AG09319 (cell line): ENCODE results near the gene C19orf18.

ENCODE experiments used
- DNase-seq: peaks from one replicate; pipeline ENCODE4 v3.0.0-alpha.2; 2010; ENCODE audit warnings: low read depth; ENCODE audit errors: extremely low read depth
- TF ChIP-seq, protein P1 (sequence below): IDR thresholded peaks from 2 replicates; pipeline ENCODE4 v1.5.1; 2011; ENCODE audit warnings: low read depth, mild to moderate bottlenecking, inconsistent platforms, low read length, moderate library complexity

Gene C19orf18

DNA sequence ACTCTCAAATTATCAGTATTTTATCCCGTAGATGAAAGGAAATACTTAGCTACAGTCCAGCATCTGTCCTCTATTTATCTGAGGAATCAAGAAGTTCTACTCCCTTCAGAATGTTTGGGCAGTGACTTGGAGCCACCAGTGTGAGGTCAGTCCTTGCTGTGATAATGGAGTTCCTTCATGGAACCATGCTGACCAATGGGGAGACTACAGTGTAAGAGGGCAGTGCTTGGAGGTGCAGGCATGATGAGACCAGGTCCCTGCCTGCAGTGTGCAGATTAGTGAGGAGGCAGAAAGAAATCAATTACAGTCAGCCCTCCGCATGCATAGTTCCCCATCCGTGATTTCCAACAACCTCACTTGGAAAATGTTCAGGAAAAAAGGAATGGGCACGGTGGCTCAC, at the start of gene C19orf18:
Gene C19orf18 (minus strand): TSS at position 101 of the 400 bp plus-strand sequence. CDS start 102 bp downstream, outside the sequence.
- TF ChIP-seq, protein P1, sequence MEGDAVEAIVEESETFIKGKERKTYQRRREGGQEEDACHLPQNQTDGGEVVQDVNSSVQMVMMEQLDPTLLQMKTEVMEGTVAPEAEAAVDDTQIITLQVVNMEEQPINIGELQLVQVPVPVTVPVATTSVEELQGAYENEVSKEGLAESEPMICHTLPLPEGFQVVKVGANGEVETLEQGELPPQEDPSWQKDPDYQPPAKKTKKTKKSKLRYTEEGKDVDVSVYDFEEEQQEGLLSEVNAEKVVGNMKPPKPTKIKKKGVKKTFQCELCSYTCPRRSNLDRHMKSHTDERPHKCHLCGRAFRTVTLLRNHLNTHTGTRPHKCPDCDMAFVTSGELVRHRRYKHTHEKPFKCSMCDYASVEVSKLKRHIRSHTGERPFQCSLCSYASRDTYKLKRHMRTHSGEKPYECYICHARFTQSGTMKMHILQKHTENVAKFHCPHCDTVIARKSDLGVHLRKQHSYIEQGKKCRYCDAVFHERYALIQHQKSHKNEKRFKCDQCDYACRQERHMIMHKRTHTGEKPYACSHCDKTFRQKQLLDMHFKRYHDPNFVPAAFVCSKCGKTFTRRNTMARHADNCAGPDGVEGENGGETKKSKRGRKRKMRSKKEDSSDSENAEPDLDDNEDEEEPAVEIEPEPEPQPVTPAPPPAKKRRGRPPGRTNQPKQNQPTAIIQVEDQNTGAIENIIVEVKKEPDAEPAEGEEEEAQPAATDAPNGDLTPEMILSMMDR = no peak
- no peak for DNase-seq

DNA sequence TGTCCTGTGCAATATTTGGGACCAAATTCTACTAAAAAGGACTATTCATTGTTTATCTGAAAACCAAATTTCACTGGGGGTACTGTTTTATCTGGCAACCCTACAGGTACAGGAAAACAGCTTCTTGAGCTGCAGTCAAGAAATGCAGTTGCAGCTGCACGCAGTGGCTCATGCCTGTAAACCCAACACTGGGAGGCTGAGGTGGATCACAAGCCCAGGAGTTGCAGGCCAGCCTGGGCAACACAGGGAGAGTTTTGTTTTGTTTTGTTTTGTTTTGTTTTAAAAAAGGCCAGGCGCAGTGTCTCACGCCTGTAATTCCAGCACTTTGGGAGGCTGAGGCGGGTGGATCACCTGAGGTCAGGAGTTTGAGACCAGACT, 47.9 kb upstream of the C19orf18 start:
- no peak for DNase-seq
- TF ChIP-seq, protein P1 = no peak

DNA sequence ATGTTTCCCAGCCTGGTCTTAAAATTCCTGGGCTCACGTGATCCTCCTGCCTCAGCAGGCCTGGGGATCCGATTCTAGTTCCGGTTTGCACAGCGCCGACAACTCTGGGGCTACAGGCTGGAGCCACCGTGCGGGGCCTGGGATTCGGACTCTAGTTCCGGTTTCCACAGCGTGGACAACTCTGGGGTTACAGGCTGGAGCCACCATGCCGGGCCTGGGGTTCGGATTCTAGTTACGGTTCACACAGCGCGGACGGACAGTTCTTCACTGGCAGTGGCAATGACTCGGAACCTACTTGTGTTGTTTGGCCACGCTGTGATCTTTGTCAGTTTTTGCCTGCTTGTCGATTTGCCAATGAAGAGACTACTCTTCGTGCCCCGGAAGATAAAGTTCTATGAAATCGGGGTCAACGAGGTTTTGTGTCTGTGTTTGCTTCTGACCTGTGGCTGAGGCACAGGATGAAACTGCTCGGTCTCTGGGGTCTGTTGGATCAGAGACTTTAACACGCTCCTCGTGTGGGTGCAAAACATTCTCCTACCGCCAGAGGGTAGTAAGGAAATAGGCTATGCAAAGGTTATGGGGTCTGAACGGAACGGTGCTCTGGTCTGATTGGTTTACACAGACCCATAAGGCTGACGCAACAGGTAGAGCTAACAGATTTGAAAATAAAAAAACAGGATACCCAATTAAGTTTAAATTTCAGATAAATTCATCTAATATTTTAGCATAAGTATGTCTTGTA, 47.4 kb upstream of the C19orf18 start:
- TF ChIP-seq, protein P1 = peak; percentile 32
- DNase-seq = no peak

DNA sequence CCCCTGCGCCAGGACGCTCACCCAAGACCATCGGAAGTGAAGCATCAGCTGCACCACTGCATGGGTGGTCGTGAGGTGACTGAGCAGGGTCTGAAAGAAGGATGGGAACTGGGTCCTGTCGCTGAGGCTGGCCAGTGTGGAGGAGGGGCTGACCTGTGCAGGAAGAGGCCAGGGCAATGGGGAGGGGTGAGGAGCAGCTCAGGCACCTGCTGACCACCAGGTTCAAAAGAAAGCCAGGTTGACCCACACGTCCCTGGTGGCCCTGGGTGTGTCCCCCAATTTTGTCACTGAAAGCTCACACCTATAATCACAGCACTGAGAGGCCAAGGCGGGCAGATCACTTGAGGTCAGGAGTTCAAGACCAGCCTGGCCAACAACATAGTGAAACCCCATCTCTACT, 45.8 kb upstream of the C19orf18 start:
- no peak for DNase-seq
- TF ChIP-seq, protein P1 = no peak

DNA sequence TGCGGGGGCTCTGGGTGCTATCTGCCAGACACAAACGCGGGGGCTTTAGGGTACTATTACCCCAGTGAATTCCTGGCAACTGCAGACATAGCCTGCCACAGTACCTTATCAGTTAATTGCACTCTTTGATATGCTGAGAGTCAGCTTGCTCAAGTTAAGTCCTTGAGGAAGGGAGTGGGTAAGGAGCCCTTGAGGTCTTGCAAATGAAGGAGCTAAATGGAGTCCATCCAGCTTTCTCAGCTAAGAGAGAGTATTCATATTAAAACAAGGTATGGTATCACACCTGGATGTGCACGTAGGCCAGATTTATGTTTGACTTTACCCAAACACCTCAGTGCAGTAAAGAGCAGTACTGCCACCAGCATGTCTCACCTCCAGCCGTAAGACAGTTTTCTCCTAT, 39.8 kb upstream of the C19orf18 start:
- DNase-seq = no peak
- TF ChIP-seq, protein P1 = no peak

DNA sequence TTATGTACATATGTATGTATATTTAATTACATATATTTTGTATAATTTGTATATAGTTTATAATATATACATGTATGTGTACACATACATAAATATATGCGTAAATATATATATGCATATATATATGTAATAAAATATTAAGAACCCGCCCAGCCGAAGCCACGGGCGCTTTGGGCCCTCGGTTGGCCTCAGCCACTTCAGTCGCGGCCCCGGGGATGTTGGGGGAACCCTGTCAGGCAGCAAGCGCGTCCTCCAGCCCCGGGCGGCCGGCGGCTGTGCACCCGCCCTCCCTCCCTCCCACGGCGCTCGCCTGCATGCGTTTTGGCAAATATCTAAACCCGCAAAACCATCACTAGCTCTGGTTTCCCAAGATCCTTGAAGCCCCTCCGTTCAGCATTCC, 36.2 kb upstream of the C19orf18 start:
- TF ChIP-seq, protein P1 = no peak
- DNase-seq = no peak

DNA sequence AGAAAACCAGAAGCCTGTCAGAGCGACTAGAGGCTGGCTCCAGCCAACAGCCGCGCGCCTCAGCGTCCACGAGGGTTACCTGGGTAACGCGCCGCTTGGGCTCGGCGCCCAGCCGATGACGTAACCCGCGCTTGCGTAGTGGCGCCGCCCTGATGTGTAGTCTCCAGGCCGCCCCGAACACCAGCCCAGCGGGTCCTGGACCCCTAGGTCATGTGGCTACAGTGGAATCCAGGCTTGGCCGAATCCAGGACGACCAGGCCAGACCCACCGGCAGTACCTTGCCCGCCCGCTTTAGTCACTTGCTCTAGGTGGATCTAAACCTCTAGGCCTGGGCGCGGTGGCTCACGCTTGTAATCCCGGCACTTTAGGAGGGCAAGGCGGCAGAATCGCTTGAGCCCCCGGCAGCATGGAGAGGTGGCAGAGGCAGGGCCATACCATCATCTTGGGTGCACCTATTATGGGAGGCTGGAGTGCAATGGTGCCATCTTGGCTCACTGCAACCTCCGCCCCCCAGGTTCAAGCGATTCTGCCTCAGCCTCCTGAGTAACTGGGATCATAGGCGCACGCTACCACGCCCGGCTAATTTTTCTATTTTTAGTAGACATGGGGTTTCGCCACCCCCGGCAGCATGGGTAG, 35.5 kb upstream of the C19orf18 start:
- DNase-seq = peak; percentile 44
- TF ChIP-seq, protein P1 = no peak
